Prostate gland (tissue), 2 donors: ENCODE data around the gene CDH8. TPM values are rescaled to one million over a fixed set of nuclear protein-coding genes. Genes with fewer than 3 reads are reported as not detected.

Source experiments
- DNase-seq: peaks from one replicate; pipeline ENCODE4 v3.0.0-alpha.2; 2019; ENCODE audit warnings: low spot score
- H3K27ac ChIP-seq, 2 donors: fragments of 200-600 bp; sonication (generic); 2 replicates each; pipeline ENCODE4 v1.5.1; 2017 to 2019
- H3K27me3 ChIP-seq: fragments of 200-600 bp; sonication (generic); replicated peaks from 2 replicates; pipeline ENCODE4 v1.5.1; 2019; ENCODE audit not compliant: insufficient read depth
- H3K36me3 ChIP-seq, 2 donors: fragments of 200-600 bp; sonication (generic); 1 replicate in 1 of 2; 2 replicates in 1 of 2; pipeline versions ENCODE4 v1.5.1 to v1.8.1; 2017 to 2019
- H3K4me1 ChIP-seq: fragments of 200-600 bp; sonication (generic); replicated peaks from 2 replicates; pipeline ENCODE4 v1.5.1; 2019
- H3K4me3 ChIP-seq, 2 donors: fragments of 200-600 bp; sonication (generic); 2 replicates each; pipeline ENCODE4 v1.5.1; 2017 to 2019
- H3K9me3 ChIP-seq: fragments of 200-600 bp; sonication (generic); 2 replicates; pipeline ENCODE4 v1.5.1; 2017
- CTCF ChIP-seq, 4 experiments: fragments of 200-600 bp in 2 of 4; fragments of 450-650 bp in 2 of 4; sonication (generic) in 2 of 4; IDR thresholded peaks; 1 replicate in 3 of 4; 2 replicates in 1 of 4; pipeline ENCODE4 v1.5.1; 2016 to 2019; ENCODE audit warnings: antibody characterized with exemption in 4 of 4, mild to moderate bottlenecking in 2 of 4, moderate library complexity in 2 of 4
- POLR2A ChIP-seq: fragments of 450-650 bp; IDR thresholded peaks from one replicate; pipeline ENCODE4 v1.6.1; 2016; ENCODE audit warnings: antibody characterized with exemption, mild to moderate bottlenecking
- POLR2AphosphoS5 ChIP-seq: sonication (generic); formaldehyde crosslinking; IDR thresholded peaks from one replicate; pipeline ENCODE4 v1.6.1; 2017; ENCODE audit warnings: antibody characterized with exemption
- WGBS: methylation state at CpG from one replicate; pipeline ENCODE4 v1.1.5; 2018; 5-methylcytosine and 5-hydroxymethylcytosine counted together
- intact Hi-C: fragments of 100-400 bp; cut with DNase I; formaldehyde crosslinking; loops from one replicate; pipeline ENCODE4 v1.14.2; 2022
- total RNA-seq, 2 donors: library from RNA; depleted of rRNA; stranded (reverse); fragments of >200 nt; gene quantifications; one replicate each; pipeline ENCODE4 v1.1.0, GENCODE V29; 2016

Gene CDH8
- total RNA-seq, 2 donors from 2014 or later: 1.0 to 3.1 TPM

- H3K9me3 ChIP-seq: no peaks in the 10 kb centered on the region
- no peak for DNase-seq
- no peaks in the 10 kb centered on the region for H3K4me1 ChIP-seq
- H3K36me3 ChIP-seq: no peaks in the 10 kb centered on the region
- H3K27ac ChIP-seq: no peak overlapping the region
- intact Hi-C loops: no loop called here
- WGBS: 2% methylated on average over 32 of the region's 32 CpGs
- TF ChIP-seq POLR2AphosphoS5 (no peak), CTCF (IDR thresholded peaks at IDR 0.05) (no peak), POLR2A (no peak)
- H3K27me3 ChIP-seq: peaks cover 26% of the 10 kb centered on the region
- H3K4me3 ChIP-seq: no peak overlapping the region
Measured at GRCh38 chr16:62034231-62035114, 1.8 kb downstream of the CDH8 start.

GRCh38 chr16:62033065-62033464 lies 3.2 kb downstream of the CDH8 start:
- no peaks in the 10 kb centered on the region for H3K36me3 ChIP-seq
- H3K4me3 ChIP-seq: no peak overlapping the region
- no peaks in the 10 kb centered on the region for H3K4me1 ChIP-seq
- TF ChIP-seq CTCF (IDR thresholded peaks at IDR 0.05) (no peak), POLR2AphosphoS5 (no peak), POLR2A (no peak)
- no peaks in the 10 kb centered on the region for H3K9me3 ChIP-seq
- intact Hi-C loops: no loop called here
- H3K27ac ChIP-seq: no peak overlapping the region
- DNase-seq: no peak
- H3K27me3 ChIP-seq: peaks cover 26% of the 10 kb centered on the region
- WGBS: 65% methylated on average over 1 of the region's 1 CpG

- no peaks in the 10 kb centered on the region for H3K4me1 ChIP-seq
- intact Hi-C loops: no loop called here
- TF ChIP-seq CTCF (IDR thresholded peaks at IDR 0.05): no peak
- TF ChIP-seq POLR2A: no peak
- TF ChIP-seq POLR2AphosphoS5: no peak
- no peak for DNase-seq
- H3K27ac ChIP-seq: no peak overlapping the region
- H3K9me3 ChIP-seq: no peaks in the 10 kb centered on the region
- H3K36me3 ChIP-seq: no peaks in the 10 kb centered on the region
- 63% methylated on average over 3 of the region's 3 CpGs for WGBS
- H3K4me3 ChIP-seq: no peak overlapping the region
- peaks cover 5% of the 10 kb centered on the region for H3K27me3 ChIP-seq
Measured at GRCh38 chr16:62029947-62030346, 6.3 kb downstream of the CDH8 start.

DNA sequence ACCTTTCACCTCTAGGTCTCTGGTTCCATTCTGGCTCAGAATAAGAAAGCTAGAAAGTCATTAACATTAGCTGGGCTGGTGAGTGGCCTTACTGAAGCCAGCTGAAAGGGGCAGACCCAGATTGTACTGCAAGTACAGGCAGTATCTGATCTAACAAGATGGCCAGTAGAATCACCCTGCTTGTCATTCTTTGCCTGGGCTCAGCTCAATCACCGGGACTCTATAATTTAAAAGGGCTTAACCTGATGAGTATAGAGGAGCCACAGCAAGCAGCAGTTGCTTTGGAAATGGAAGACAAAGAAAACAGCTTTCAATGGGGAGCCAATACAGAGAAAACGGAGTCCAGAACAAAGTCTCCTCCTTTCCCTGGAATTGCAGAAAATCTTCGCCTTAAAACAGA lies 13.6 kb downstream of the CDH8 start:
- no peak for TF ChIP-seq CTCF (IDR thresholded peaks at IDR 0.05)
- no peak for TF ChIP-seq POLR2A
- TF ChIP-seq POLR2AphosphoS5: no peak
- H3K36me3 ChIP-seq: no peaks in the 10 kb centered on the region
- DNase-seq: no peak
- H3K4me3 ChIP-seq: no peak overlapping the region
- no peaks in the 10 kb centered on the region for H3K9me3 ChIP-seq
- no peaks in the 10 kb centered on the region for H3K4me1 ChIP-seq
- 50% methylated on average over 3 of the region's 3 CpGs for WGBS
- intact Hi-C loops: no loop called here
- H3K27ac ChIP-seq: no peak overlapping the region
- no peaks in the 10 kb centered on the region for H3K27me3 ChIP-seq

- H3K4me3 ChIP-seq: no peak overlapping the region
- intact Hi-C loops: no loop called here
- H3K9me3 ChIP-seq: no peaks in the 10 kb centered on the region
- no peaks in the 10 kb centered on the region for H3K27me3 ChIP-seq
- WGBS: 61% methylated on average over 11 of the region's 11 CpGs
- H3K36me3 ChIP-seq: no peaks in the 10 kb centered on the region
- no peak for DNase-seq
- H3K4me1 ChIP-seq: no peaks in the 10 kb centered on the region
- TF ChIP-seq POLR2AphosphoS5: no peak
- TF ChIP-seq POLR2A: no peak
- TF ChIP-seq CTCF (IDR thresholded peaks at IDR 0.05): no peak
- H3K27ac ChIP-seq: no peak overlapping the region
Measured at GRCh38 chr16:62021161-62021581, 15.1 kb downstream of the CDH8 start.
